GM18519 (cell line): ENCODE results near the gene TXNIP.
A peak's percentile ranks its signal among the peaks of the same experiment; 100 is the strongest.
"Not testable (repeated sequence)": the region's sequence is repeated elsewhere in the genome, so short reads cannot be mapped to it uniquely, and the experiment has no call there.

Experiments used
- ATAC-seq: cut with Tn5 transposase; IDR thresholded peaks from one replicate; pipeline ENCODE4 v1.9.1; 2021; ENCODE audit warnings: mild to moderate bottlenecking, moderate library complexity; ENCODE audit not compliant: unreplicated experiment, low FRiP score

Gene TXNIP

GRCh38 chr1:145996433-145997015 lies at the start of gene TXNIP:
Gene TXNIP, minus strand, starts transcription at chr1:145996579. Its CDS starts 313 bp downstream, at chr1:145996266.
- ATAC-seq, result peak; percentile 75

GRCh38 chr1:146039844-146040194 lies 43.4 kb upstream of the TXNIP start:
- ATAC-seq, result no peak

GRCh38 chr1:146036965-146037646 lies 40.7 kb upstream of the TXNIP start:
- no peak for ATAC-seq

- no peak for ATAC-seq
These were observed 40.0 kb upstream of the TXNIP start for GRCh38 chr1:146036241-146036964.

- no peak for ATAC-seq
These were observed 38.7 kb upstream of the TXNIP start for GRCh38 chr1:146035048-146035423.

- no peak for ATAC-seq
These were observed 36.3 kb upstream of the TXNIP start for GRCh38 chr1:146032631-146033219.

GRCh38 chr1:146031476-146031875 lies 35.1 kb upstream of the TXNIP start:
- ATAC-seq, result no peak

GRCh38 chr1:146029117-146029516 lies 32.7 kb upstream of the TXNIP start:
- ATAC-seq, result no peak

GRCh38 chr1:146026650-146027049 lies 30.3 kb upstream of the TXNIP start:
- not testable (repeated sequence) for ATAC-seq

- ATAC-seq, result not testable (repeated sequence)
These were observed 29.6 kb upstream of the TXNIP start for GRCh38 chr1:146025787-146026495.

GRCh38 chr1:146022403-146023127 lies 26.2 kb upstream of the TXNIP start:
- no peak for ATAC-seq

- ATAC-seq, result no peak
These were observed 25.4 kb upstream of the TXNIP start, which contains the start of gene HJV for GRCh38 chr1:146021622-146022402. Gene HJV, minus strand, starts transcription at chr1:146021735. Its CDS starts 1,504 bp downstream, at chr1:146020231.

GRCh38 chr1:146021050-146021445 lies 24.7 kb upstream of the TXNIP start:
- ATAC-seq, result no peak

- ATAC-seq, result no peak
These were observed 24.0 kb upstream of the TXNIP start for GRCh38 chr1:146020058-146021049.

- no peak for ATAC-seq
These were observed 23.1 kb upstream of the TXNIP start for GRCh38 chr1:146019231-146020057.

- ATAC-seq, result no peak
These were observed 20.5 kb upstream of the TXNIP start for GRCh38 chr1:146016891-146017290.

- ATAC-seq, result no peak
These were observed 17.2 kb upstream of the TXNIP start for GRCh38 chr1:146013559-146013922.
